A673 (cell line): ENCODE measurements around the gene RABGGTA.

Source experiments
- EZH2 ChIP-seq: fragments of 200-600 bp; sonication (generic); IDR thresholded peaks from 2 replicates; pipeline ENCODE4 v1.6.1; 2017; ENCODE audit warnings: borderline replicate concordance, low read depth, mild to moderate bottlenecking, mixed read lengths, antibody characterized with exemption, low read length; ENCODE audit not compliant: poor library complexity, severe bottlenecking
- TF ChIP-seq, protein P1 (sequence below): fragments of 300-800, 200-600 bp; sonication (generic); conservative IDR thresholded peaks from 2 replicates; pipeline ENCODE4 v1.5.1; 2017; ENCODE audit warnings: low read depth, mild to moderate bottlenecking, antibody characterized with exemption, low read length, moderate library complexity, mixed read lengths

DNA sequence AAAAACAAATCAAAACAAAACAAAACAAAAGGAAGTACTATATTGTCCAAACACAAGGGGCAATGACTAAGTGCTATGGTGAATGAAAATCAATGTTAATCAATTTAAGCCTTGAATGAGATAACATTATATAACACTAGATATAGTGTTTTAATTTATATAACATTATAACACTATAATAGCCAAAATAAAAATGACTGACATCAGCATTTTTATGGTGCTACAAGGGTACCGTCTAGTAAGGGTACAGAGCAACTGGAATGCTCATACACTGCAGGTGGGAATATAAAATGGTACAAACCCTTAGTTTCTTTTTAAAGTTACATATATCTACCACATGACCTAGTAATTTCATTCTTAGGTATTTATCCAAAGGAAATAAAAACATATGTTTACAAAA, 44.9 kb downstream of the RABGGTA start:
- TF ChIP-seq, protein P1, sequence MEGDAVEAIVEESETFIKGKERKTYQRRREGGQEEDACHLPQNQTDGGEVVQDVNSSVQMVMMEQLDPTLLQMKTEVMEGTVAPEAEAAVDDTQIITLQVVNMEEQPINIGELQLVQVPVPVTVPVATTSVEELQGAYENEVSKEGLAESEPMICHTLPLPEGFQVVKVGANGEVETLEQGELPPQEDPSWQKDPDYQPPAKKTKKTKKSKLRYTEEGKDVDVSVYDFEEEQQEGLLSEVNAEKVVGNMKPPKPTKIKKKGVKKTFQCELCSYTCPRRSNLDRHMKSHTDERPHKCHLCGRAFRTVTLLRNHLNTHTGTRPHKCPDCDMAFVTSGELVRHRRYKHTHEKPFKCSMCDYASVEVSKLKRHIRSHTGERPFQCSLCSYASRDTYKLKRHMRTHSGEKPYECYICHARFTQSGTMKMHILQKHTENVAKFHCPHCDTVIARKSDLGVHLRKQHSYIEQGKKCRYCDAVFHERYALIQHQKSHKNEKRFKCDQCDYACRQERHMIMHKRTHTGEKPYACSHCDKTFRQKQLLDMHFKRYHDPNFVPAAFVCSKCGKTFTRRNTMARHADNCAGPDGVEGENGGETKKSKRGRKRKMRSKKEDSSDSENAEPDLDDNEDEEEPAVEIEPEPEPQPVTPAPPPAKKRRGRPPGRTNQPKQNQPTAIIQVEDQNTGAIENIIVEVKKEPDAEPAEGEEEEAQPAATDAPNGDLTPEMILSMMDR: no peak
- TF ChIP-seq EZH2: no peak
